ENCODE data around the gene ABHD12. TPM values are rescaled to one million over a fixed set of nuclear protein-coding genes. Genes with fewer than 3 reads are reported as not detected.

Gene ABHD12
- total and polyA plus RNA-seq, 2 donors (not counting 3 experiments of a cell fraction or from before 2014, with no cell fraction given): 19.2 to 36.0 TPM

- dilution Hi-C loops (cut with MboI; ENCODE audit: extremely low pct_ligation_motif_present, low sequenced_read_pairs) (no loop called here), intact Hi-C loops (cut with micrococcal nuclease) (no loop called here)
- Histone ChIP-seq H2AFZ (ENCODE audit: low read depth, low read length) (no peak overlapping the region), H3K36me3 (ENCODE audit: control insufficient read depth in 2 of 2, extremely low read depth in 1 of 2, insufficient read depth in 2 of 2, low read length in 2 of 2) (no peaks in the 10 kb centered on the region), H4K20me1 (replicated peaks; ENCODE audit: control insufficient read depth, extremely low read depth, insufficient read depth, low read length) (no peaks in the 10 kb centered on the region), H3K79me2 (ENCODE audit: control insufficient read depth, insufficient read depth, low read length) (peaks cover 26% of the 10 kb centered on the region), H3K27me3 (ENCODE audit: control insufficient read depth in 2 of 2, insufficient read depth in 2 of 2, low read length in 2 of 2) (no peaks in the 10 kb centered on the region), H3K9me3 (replicated peaks; ENCODE audit: control insufficient read depth, insufficient read depth, low read length) (no peaks in the 10 kb centered on the region), H3K9me1 (replicated peaks; ENCODE audit: control insufficient read depth, extremely low read depth, insufficient read depth, low read length) (no peaks in the 10 kb centered on the region), H3K4me2 (ENCODE audit: insufficient read depth, low read length) (no peak overlapping the region), H3K9ac (replicated peaks; ENCODE audit: extremely low read depth, insufficient read depth, low read length) (no peak overlapping the region), H3K4me3 (replicated peaks in 1 of 3; ENCODE audit: insufficient read depth in 1 of 3, low read depth in 1 of 3, low read length in 3 of 3) (no peak overlapping the region), H3K27ac (ENCODE audit: insufficient read depth, low read depth, low read length) (no peak overlapping the region), H3K4me1 (ENCODE audit: control insufficient read depth, extremely low read depth, insufficient read depth, low read length) (no peaks in the 10 kb centered on the region)
- POLR2A ChIA-PET: no interaction called here
- FAIRE-seq (no peak), DNase-seq (ENCODE audit: low read depth, low spot score) (no peak)
- CTCF ChIA-PET: no interaction called here
- TF ChIP-seq POLR2AphosphoS5 (IDR thresholded peaks at IDR 0.05; ENCODE audit: insufficient read depth, low read depth, low read length) (no peak), CTCF (IDR thresholded peaks at IDR 0.05; ENCODE audit: extremely low read depth in 1 of 2, insufficient read depth in 1 of 2, low read depth in 1 of 2, low read length in 2 of 2) (no peak), MAX (IDR thresholded peaks at IDR 0.05; ENCODE audit: insufficient read depth, insufficient read length) (no peak), MYC (IDR thresholded peaks at IDR 0.05; ENCODE audit: low read depth, low read length) (no peak)
- BruUV-seq (replicated peaks): no TSS peak
These were observed 13.7 kb downstream of the ABHD12 start for GRCh38 chr20:25376886-25377285.

- TF ChIP-seq EZH2 (IDR thresholded peaks at IDR 0.05; ENCODE audit: borderline replicate concordance, low read depth, low read length, severe bottlenecking): no peak
- TF ChIP-seq MYC (IDR thresholded peaks at IDR 0.05; ENCODE audit: low read depth, low read length): no peak
- no peak for TF ChIP-seq POLR2A (IDR thresholded peaks at IDR 0.05; ENCODE audit: low read depth, low read length)
- TF ChIP-seq JUN (IDR thresholded peaks at IDR 0.05; ENCODE audit: borderline replicate concordance, insufficient read depth, insufficient read length, low read depth): no peak
- TF ChIP-seq MAX (IDR thresholded peaks at IDR 0.05; ENCODE audit: insufficient read depth, insufficient read length): no peak
- TF ChIP-seq FOS (IDR thresholded peaks at IDR 0.05; ENCODE audit: borderline replicate concordance, insufficient read depth, low read length): no peak
- no peak for TF ChIP-seq GATA2 (IDR thresholded peaks at IDR 0.05; ENCODE audit: insufficient read depth, insufficient read length, low read depth, low read length)
- TF ChIP-seq POLR2AphosphoS5 (IDR thresholded peaks at IDR 0.05; ENCODE audit: insufficient read depth, low read depth, low read length): no peak
- TF ChIP-seq CTCF (IDR thresholded peaks at IDR 0.05; ENCODE audit: extremely low read depth in 1 of 2, insufficient read depth in 1 of 2, low read depth in 1 of 2, low read length in 2 of 2): no peak
- H3K79me2 ChIP-seq (ENCODE audit: control insufficient read depth, insufficient read depth, low read length): peaks cover 27% of the 10 kb centered on the region
- H3K4me1 ChIP-seq (ENCODE audit: control insufficient read depth, extremely low read depth, insufficient read depth, low read length): no peaks in the 10 kb centered on the region
- no TSS peak for BruUV-seq (replicated peaks)
- no peaks in the 10 kb centered on the region for H3K9me1 ChIP-seq (replicated peaks; ENCODE audit: control insufficient read depth, extremely low read depth, insufficient read depth, low read length)
- H3K36me3 ChIP-seq (ENCODE audit: control insufficient read depth in 2 of 2, extremely low read depth in 1 of 2, insufficient read depth in 2 of 2, low read length in 2 of 2): no peaks in the 10 kb centered on the region
- no peak overlapping the region for H3K4me2 ChIP-seq (ENCODE audit: insufficient read depth, low read length)
- FAIRE-seq (no peak), DNase-seq (ENCODE audit: low read depth, low spot score) (no peak)
- no peak overlapping the region for H3K9ac ChIP-seq (replicated peaks; ENCODE audit: extremely low read depth, insufficient read depth, low read length)
- ChIA-PET CTCF (no interaction called here), POLR2A (no interaction called here)
- H4K20me1 ChIP-seq (replicated peaks; ENCODE audit: control insufficient read depth, extremely low read depth, insufficient read depth, low read length): no peaks in the 10 kb centered on the region
- H2AFZ ChIP-seq (ENCODE audit: low read depth, low read length): no peak overlapping the region
- no peak overlapping the region for H3K27ac ChIP-seq (ENCODE audit: insufficient read depth, low read depth, low read length)
- dilution Hi-C loops (cut with MboI; ENCODE audit: extremely low pct_ligation_motif_present, low sequenced_read_pairs): no loop called here
- H3K9me3 ChIP-seq (replicated peaks; ENCODE audit: control insufficient read depth, insufficient read depth, low read length): no peaks in the 10 kb centered on the region
- H3K27me3 ChIP-seq (ENCODE audit: control insufficient read depth in 2 of 2, insufficient read depth in 2 of 2, low read length in 2 of 2): no peaks in the 10 kb centered on the region
- no peak overlapping the region for H3K4me3 ChIP-seq (replicated peaks in 1 of 3; ENCODE audit: insufficient read depth in 1 of 3, low read depth in 1 of 3, low read length in 3 of 3)
- intact Hi-C loops (cut with micrococcal nuclease): no loop called here
These were observed 14.4 kb downstream of the ABHD12 start for GRCh38 chr20:25376236-25376635.
